Measurements from ENCODE around the gene PLSCR1.
"Not testable (repeated sequence)": the region's sequence is repeated elsewhere in the genome, so short reads cannot be mapped to it uniquely, and the experiment has no call there.

The PLSCR1 gene

GRCh38 chr3:146513386-146514051 lies 30.9 kb downstream of the PLSCR1 start:
- DNase-seq (ENCODE audit: low read depth in 2 of 2) = no peak

- no peak for DNase-seq (ENCODE audit: low read depth in 2 of 2)
These were observed 32.8 kb downstream of the PLSCR1 start for GRCh38 chr3:146511402-146512134.

GRCh38 chr3:146507331-146508120 lies 36.9 kb downstream of the PLSCR1 start:
- DNase-seq (ENCODE audit: low read depth in 2 of 2) = no peak

- DNase-seq (ENCODE audit: low read depth in 2 of 2) = no peak
These were observed 38.9 kb downstream of the PLSCR1 start for GRCh38 chr3:146505516-146505915.

GRCh38 chr3:146504498-146505197 lies 39.8 kb downstream of the PLSCR1 start:
- DNase-seq (ENCODE audit: low read depth in 2 of 2) = no peak

GRCh38 chr3:146503461-146504202 lies 40.8 kb downstream of the PLSCR1 start:
- no peak for DNase-seq (ENCODE audit: low read depth in 2 of 2)

GRCh38 chr3:146502887-146503460 lies 41.4 kb downstream of the PLSCR1 start:
- DNase-seq (ENCODE audit: low read depth in 2 of 2) = no peak

- no peak for DNase-seq (ENCODE audit: low read depth in 2 of 2)
These were observed 42.7 kb downstream of the PLSCR1 start for GRCh38 chr3:146501752-146502151.

- DNase-seq (ENCODE audit: low read depth in 2 of 2) = no peak
These were observed 44.7 kb downstream of the PLSCR1 start for GRCh38 chr3:146499701-146500100.

GRCh38 chr3:146498002-146498736 lies 46.2 kb downstream of the PLSCR1 start:
- DNase-seq (ENCODE audit: low read depth in 2 of 2) = no peak

GRCh38 chr3:146497145-146497843 lies 47.1 kb downstream of the PLSCR1 start:
- not testable (repeated sequence) for DNase-seq (ENCODE audit: low read depth in 2 of 2)

- no peak for DNase-seq (ENCODE audit: low read depth in 2 of 2)
These were observed 47.7 kb downstream of the PLSCR1 start for GRCh38 chr3:146496726-146497125.

GRCh38 chr3:146496251-146496650 lies 48.2 kb downstream of the PLSCR1 start:
- DNase-seq (ENCODE audit: low read depth in 2 of 2) = no peak

GRCh38 chr3:146493761-146494160 lies 50.6 kb downstream of the PLSCR1 start:
- DNase-seq (ENCODE audit: low read depth in 2 of 2) = no peak

- DNase-seq (ENCODE audit: low read depth in 2 of 2) = no peak
These were observed 51.2 kb downstream of the PLSCR1 start for GRCh38 chr3:146493221-146493620.

- no peak for DNase-seq (ENCODE audit: low read depth in 2 of 2)
These were observed 53.1 kb downstream of the PLSCR1 start for GRCh38 chr3:146491303-146491702.

GRCh38 chr3:146485297-146485696 lies 59.1 kb downstream of the PLSCR1 start:
- DNase-seq (ENCODE audit: low read depth in 2 of 2) = no peak

GRCh38 chr3:146476094-146476740 lies 68.2 kb downstream of the PLSCR1 start:
- DNase-seq (ENCODE audit: low read depth in 2 of 2) = no peak

- DNase-seq (ENCODE audit: low read depth in 2 of 2) = not testable (repeated sequence)
These were observed 69.4 kb downstream of the PLSCR1 start for GRCh38 chr3:146474976-146475375.

Measured in activated CD8-positive, alpha-beta memory T cell treated with anti-CD3 and anti-CD28 coated beads for 4 hours (primary cell).